PC-3 (cell line): Measurements from ENCODE around the gene DSCAM.

Experiments used
- EZH2phosphoT487 ChIP-seq: fragments of 300-600 bp; sonication (generic); IDR thresholded peaks from 2 replicates; pipeline ENCODE4 v1.6.1; 2018; ENCODE audit warnings: mild to moderate bottlenecking, antibody characterized with exemption, low read length, borderline replicate concordance
- TF ChIP-seq, protein P1 (sequence below): fragments of 300-600 bp; sonication (generic); conservative IDR thresholded peaks from 2 replicates; pipeline ENCODE4 v1.5.1; 2017; ENCODE audit warnings: antibody characterized with exemption, low read depth, mild to moderate bottlenecking, low read length

- TF ChIP-seq, protein P1, sequence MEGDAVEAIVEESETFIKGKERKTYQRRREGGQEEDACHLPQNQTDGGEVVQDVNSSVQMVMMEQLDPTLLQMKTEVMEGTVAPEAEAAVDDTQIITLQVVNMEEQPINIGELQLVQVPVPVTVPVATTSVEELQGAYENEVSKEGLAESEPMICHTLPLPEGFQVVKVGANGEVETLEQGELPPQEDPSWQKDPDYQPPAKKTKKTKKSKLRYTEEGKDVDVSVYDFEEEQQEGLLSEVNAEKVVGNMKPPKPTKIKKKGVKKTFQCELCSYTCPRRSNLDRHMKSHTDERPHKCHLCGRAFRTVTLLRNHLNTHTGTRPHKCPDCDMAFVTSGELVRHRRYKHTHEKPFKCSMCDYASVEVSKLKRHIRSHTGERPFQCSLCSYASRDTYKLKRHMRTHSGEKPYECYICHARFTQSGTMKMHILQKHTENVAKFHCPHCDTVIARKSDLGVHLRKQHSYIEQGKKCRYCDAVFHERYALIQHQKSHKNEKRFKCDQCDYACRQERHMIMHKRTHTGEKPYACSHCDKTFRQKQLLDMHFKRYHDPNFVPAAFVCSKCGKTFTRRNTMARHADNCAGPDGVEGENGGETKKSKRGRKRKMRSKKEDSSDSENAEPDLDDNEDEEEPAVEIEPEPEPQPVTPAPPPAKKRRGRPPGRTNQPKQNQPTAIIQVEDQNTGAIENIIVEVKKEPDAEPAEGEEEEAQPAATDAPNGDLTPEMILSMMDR: no peak
- TF ChIP-seq EZH2phosphoT487: no peak
Observed at GRCh38 chr21:39972976-39973770, 873.8 kb downstream of the DSCAM start.
